H9 (cell line): ENCODE data around the gene ATP8A2. TPM values are rescaled to one million over a fixed set of nuclear protein-coding genes. Genes with fewer than 3 reads are reported as not detected.

Source experiments
- DNase-seq: peaks from one replicate; pipeline ENCODE4 v3.0.0-alpha.2; 2017
- H2AFZ ChIP-seq: one replicate; pipeline ENCODE4 v1.6.1; 2013; ENCODE audit warnings: mild to moderate bottlenecking, low read length, control low read depth, moderate library complexity
- H2AK5ac ChIP-seq: 2 replicates; pipeline ENCODE4 v1.6.1; 2013; ENCODE audit warnings: low read length, control low read depth, mixed read lengths; ENCODE audit not compliant: insufficient read length
- H2BK120ac ChIP-seq: one replicate; pipeline ENCODE4 v1.6.1; 2013; ENCODE audit warnings: low read depth, mild to moderate bottlenecking, low read length, control low read depth, inconsistent platforms; ENCODE audit not compliant: poor library complexity, severe bottlenecking
- H2BK12ac ChIP-seq: 2 replicates; pipeline ENCODE4 v1.6.1; 2013; ENCODE audit warnings: low read length, control low read depth, mixed read lengths, low read depth; ENCODE audit not compliant: insufficient read length
- H2BK15ac ChIP-seq: 2 replicates; pipeline ENCODE4 v1.6.1; 2013; ENCODE audit warnings: low read depth, low read length, control low read depth
- H2BK20ac ChIP-seq: one replicate; pipeline ENCODE4 v1.6.1; 2013; ENCODE audit warnings: low read depth, mild to moderate bottlenecking, low read length, control low read depth, inconsistent platforms; ENCODE audit not compliant: poor library complexity, severe bottlenecking
- H2BK5ac ChIP-seq: 2 replicates; pipeline ENCODE4 v1.6.1; 2013; ENCODE audit warnings: low read length, control low read depth, mixed read lengths; ENCODE audit not compliant: insufficient read length
- H3K14ac ChIP-seq: 2 replicates; pipeline ENCODE4 v1.6.1; 2013; ENCODE audit warnings: low read length, control low read depth; ENCODE audit not compliant: insufficient read depth
- H3K18ac ChIP-seq: 2 replicates; pipeline ENCODE4 v1.6.1; 2013; ENCODE audit warnings: low read depth, mild to moderate bottlenecking, mixed read lengths, low read length, control low read depth; ENCODE audit not compliant: insufficient read length
- H3K23ac ChIP-seq: 2 replicates; pipeline ENCODE4 v1.6.1; 2013; ENCODE audit warnings: low read length, control low read depth, mixed read lengths, low read depth; ENCODE audit not compliant: insufficient read length
- H3K23me2 ChIP-seq: 2 replicates; pipeline ENCODE4 v1.6.1; 2013; ENCODE audit warnings: low read depth, mild to moderate bottlenecking, mixed read lengths, low read length, control low read depth; ENCODE audit not compliant: insufficient read length, poor library complexity, severe bottlenecking
- H3K27ac ChIP-seq: 2 replicates; pipeline ENCODE4 v1.5.1; 2013; ENCODE audit warnings: low read length, control low read depth, mixed read lengths, low read depth; ENCODE audit not compliant: insufficient read length
- H3K27me3 ChIP-seq: 2 replicates; pipeline ENCODE4 v1.6.1; 2013; ENCODE audit warnings: low read length, control low read depth, inconsistent platforms; ENCODE audit not compliant: insufficient read depth
- H3K4ac ChIP-seq: 2 replicates; pipeline ENCODE4 v1.6.1; 2013; ENCODE audit warnings: low read depth, mild to moderate bottlenecking, control low read depth, inconsistent platforms, low read length, moderate library complexity
- H3K4me1 ChIP-seq: 2 replicates; pipeline ENCODE4 v1.6.1; 2013; ENCODE audit warnings: low read length, control low read depth, inconsistent platforms; ENCODE audit not compliant: insufficient read depth
- H3K4me2 ChIP-seq: 2 replicates; pipeline ENCODE4 v1.6.1; 2013; ENCODE audit warnings: low read length, control low read depth, mixed read lengths; ENCODE audit not compliant: insufficient read length, insufficient read depth
- H3K56ac ChIP-seq: 2 replicates; pipeline ENCODE4 v1.6.1; 2013; ENCODE audit warnings: low read depth, mild to moderate bottlenecking, mixed read lengths, low read length, control low read depth; ENCODE audit not compliant: insufficient read length
- H3K79me1 ChIP-seq: 2 replicates; pipeline ENCODE4 v1.6.1; 2013; ENCODE audit warnings: low read depth, mild to moderate bottlenecking, moderate library complexity, low read length, control low read depth, inconsistent platforms; ENCODE audit not compliant: insufficient read depth, poor library complexity, severe bottlenecking
- H3K79me2 ChIP-seq: 2 replicates; pipeline ENCODE4 v1.6.1; 2013; ENCODE audit warnings: low read length, control low read depth, inconsistent platforms; ENCODE audit not compliant: insufficient read depth
- H3K9ac ChIP-seq: 2 replicates; pipeline ENCODE4 v1.6.1; 2013; ENCODE audit warnings: low read length, control low read depth, mixed read lengths; ENCODE audit not compliant: insufficient read length; ENCODE audit errors: extremely low read depth
- H3K9me3 ChIP-seq: one replicate; pipeline ENCODE4 v1.6.1; 2013; ENCODE audit warnings: low read depth, low read length, inconsistent platforms; ENCODE audit not compliant: control insufficient read depth
- H3T11ph ChIP-seq: one replicate; pipeline ENCODE4 v1.6.1; 2013; ENCODE audit warnings: mild to moderate bottlenecking, low read length, control low read depth, inconsistent platforms
- H4K20me1 ChIP-seq: one replicate; pipeline ENCODE4 v1.6.1; 2013; ENCODE audit not compliant: control insufficient read depth, insufficient read length, insufficient read depth
- H4K5ac ChIP-seq: 2 replicates; pipeline ENCODE4 v1.6.1; 2013; ENCODE audit warnings: low read depth, mild to moderate bottlenecking, mixed read lengths, low read length, control low read depth; ENCODE audit not compliant: insufficient read length
- H4K8ac ChIP-seq: replicated peaks from 2 replicates; pipeline ENCODE4 v1.6.1; 2013; ENCODE audit warnings: low read length, control low read depth, mixed read lengths, low read depth; ENCODE audit not compliant: insufficient read length
- H4K91ac ChIP-seq: 2 replicates; pipeline ENCODE4 v1.6.1; 2013; ENCODE audit warnings: low read depth, mild to moderate bottlenecking, moderate library complexity, mixed read lengths, low read length, control low read depth; ENCODE audit not compliant: insufficient read length
- H3K27ac Mint-ChIP-seq, 3 experiments: 2 replicates in 2 of 3; 3 replicates in 1 of 3; pipeline ENCODE4 v1.8.0; 2020 to 2021; ENCODE audit warnings: mixed read lengths in 3 of 3, mild to moderate bottlenecking in 1 of 3, moderate library complexity in 1 of 3
- H3K27me3 Mint-ChIP-seq: 2 replicates; pipeline ENCODE4 v1.8.0; 2021; ENCODE audit warnings: low read depth, mild to moderate bottlenecking, moderate library complexity, mixed read lengths
- H3K36me3 Mint-ChIP-seq, 3 experiments: 2 replicates in 2 of 3; 3 replicates in 1 of 3; pipeline ENCODE4 v1.8.0; 2020 to 2021; ENCODE audit warnings: low read depth in 3 of 3, mixed read lengths in 3 of 3; ENCODE audit not compliant: insufficient read depth in 1 of 3
- H3K4me1 Mint-ChIP-seq, 2 experiments: 2 replicates each; pipeline ENCODE4 v1.8.0; 2020; ENCODE audit warnings: mixed read lengths in 2 of 2
- H3K4me3 Mint-ChIP-seq, 2 experiments: 2 replicates in 1 of 2; 3 replicates in 1 of 2; pipeline ENCODE4 v1.8.0; 2020 to 2021; ENCODE audit warnings: mild to moderate bottlenecking in 2 of 2, mixed read lengths in 2 of 2, moderate library complexity in 1 of 2
- H3K9me3 Mint-ChIP-seq, 2 experiments: 2 replicates in 1 of 2; 3 replicates in 1 of 2; pipeline ENCODE4 v1.8.0; 2020; ENCODE audit warnings: mild to moderate bottlenecking in 2 of 2, mixed read lengths in 2 of 2, moderate library complexity in 1 of 2
- CTCF ChIP-seq: fragments of 200-600 bp; sonication (generic); conservative IDR thresholded peaks from 3 replicates; pipeline ENCODE4 v1.8.0; 2021; ENCODE audit warnings: antibody characterized with exemption, mild to moderate bottlenecking
- WGBS: extraction: QIAGEN DNeasy Blood & Tissue Kit; methylation state at CpG from one replicate; pipeline ENCODE4 v1.1.7; 2013; ENCODE audit warnings: missing lambda C conversion rate, low lambda C conversion rate, mixed read lengths; ENCODE audit not compliant: insufficient read length; ENCODE audit errors: extremely low coverage; 5-methylcytosine and 5-hydroxymethylcytosine counted together
- total RNA-seq: library from RNA; stranded (reverse); gene quantifications from 2 replicates; pipeline ENCODE4 v1.2.1, GENCODE V29; 2021

Gene ATP8A2
- total RNA-seq, 1 experiment from 2014 or later: 18.2 TPM

- Histone ChIP-seq H3K9me3 (no peaks in the 10 kb centered on the region), H4K20me1 (no peaks in the 10 kb centered on the region), H3T11ph (no peak overlapping the region), H3K14ac (no peak overlapping the region), H2BK120ac (no peak overlapping the region), H4K8ac (no peak overlapping the region), H3K4me1 (peaks cover 25% of the 10 kb centered on the region; the same call in 1 of the 2 replicates), H2BK5ac (no peak overlapping the region), H3K4me2 (no peak overlapping the region), H3K79me1 (no peaks in the 10 kb centered on the region), H3K23me2 (no peaks in the 10 kb centered on the region), H2BK12ac (no peak overlapping the region), H3K27ac (no peak overlapping the region), H3K79me2 (no peaks in the 10 kb centered on the region), H3K27me3 (no peaks in the 10 kb centered on the region), H2AK5ac (no peak overlapping the region), H2AFZ (no peak overlapping the region), H2BK20ac (no peak overlapping the region), H3K18ac (no peak overlapping the region), H3K23ac (no peak overlapping the region), H2BK15ac (no peak overlapping the region), H4K91ac (no peak overlapping the region), H4K5ac (no peak overlapping the region), H3K4ac (no peak overlapping the region), H3K9ac (no peak overlapping the region), H3K56ac (no peak overlapping the region)
- H3K27ac Mint-ChIP-seq: peak overlapping the region in 1 of 3 experiments; percentile 92; a peak in 1 of 7 replicates
- no peak overlapping the region for H3K4me3 Mint-ChIP-seq
- no peak for DNase-seq
- no CpG with 5 or more reads among the region's 4 CpGs for WGBS
- peaks cover 9% of the 10 kb centered on the region for H3K27me3 Mint-ChIP-seq
- peaks cover 0 to 2% (median 0%) of the 10 kb centered on the region in 3 experiments; a peak in 2 of 7 replicates for H3K36me3 Mint-ChIP-seq
- no peak for TF ChIP-seq CTCF
- H3K9me3 Mint-ChIP-seq: no peaks in the 10 kb centered on the region; a peak in 2 of 5 replicates
- H3K4me1 Mint-ChIP-seq: peaks cover 54 to 67% of the 10 kb centered on the region in 2 experiments
Observed at GRCh38 chr13:25912961-25913360, 541.2 kb downstream of the ATP8A2 start.
